DOHH2 (cell line): ENCODE data around the gene PLSCR3.

Experiments
- H3F3A ChIP-seq: fragments of 200-600 bp; sonication (generic), shearing (Covaris generic); 2 replicates; pipeline ENCODE4 v1.6.0; 2016; ENCODE audit warnings: antibody characterized with exemption, mild to moderate bottlenecking; ENCODE audit not compliant: control insufficient read depth, insufficient read depth
- H3K27ac ChIP-seq: fragments of 200-600 bp; sonication (generic); 2 replicates; pipeline ENCODE4 v1.5.1; 2014; ENCODE audit warnings: low read depth, mild to moderate bottlenecking, low read length, moderate library complexity
- H3K27me3 ChIP-seq: fragments of 200-600 bp; sonication (generic); 2 replicates; pipeline ENCODE4 v1.6.1; 2014; ENCODE audit warnings: mild to moderate bottlenecking, low read length, mixed read lengths; ENCODE audit not compliant: control insufficient read depth
- H3K36me3 ChIP-seq: fragments of 200-600 bp; sonication (generic); 2 replicates; pipeline ENCODE4 v1.6.1; 2014; ENCODE audit warnings: mild to moderate bottlenecking, low read length, moderate library complexity, mixed read lengths; ENCODE audit not compliant: control insufficient read depth
- H3K4me1 ChIP-seq: fragments of 200-600 bp; sonication (generic); 2 replicates; pipeline ENCODE4 v1.6.1; 2014; ENCODE audit warnings: mild to moderate bottlenecking, low read length, mixed read lengths; ENCODE audit not compliant: control insufficient read depth
- H3K4me2 ChIP-seq: fragments of 200-600 bp; sonication (generic); 2 replicates; pipeline ENCODE4 v1.6.0; 2014; ENCODE audit warnings: mild to moderate bottlenecking, low read length, moderate library complexity
- H3K4me3 ChIP-seq: fragments of 200-600 bp; sonication (generic); 2 replicates; pipeline ENCODE4 v1.5.1; 2014; ENCODE audit warnings: mild to moderate bottlenecking, low read length, mixed read lengths
- H3K79me2 ChIP-seq: fragments of 200-600 bp; sonication (generic); 2 replicates; pipeline ENCODE4 v1.6.1; 2014; ENCODE audit warnings: mild to moderate bottlenecking, low read length, mixed read lengths; ENCODE audit not compliant: control insufficient read depth
- H3K9me2 ChIP-seq: fragments of 200-600 bp; sonication (generic); replicated peaks from 2 replicates; pipeline ENCODE4 v1.6.1; 2014; ENCODE audit warnings: mild to moderate bottlenecking, low read length, mixed read lengths; ENCODE audit not compliant: control insufficient read depth
- H3K9me3 ChIP-seq: fragments of 200-600 bp; sonication (generic); 2 replicates; pipeline ENCODE4 v1.6.1; 2014; ENCODE audit warnings: antibody characterized with exemption, low read length, mixed read lengths; ENCODE audit not compliant: control insufficient read depth, insufficient read depth
- H4K20me1 ChIP-seq: fragments of 200-600 bp; sonication (generic); 2 replicates; pipeline ENCODE4 v1.6.0; 2014; ENCODE audit warnings: low read depth, mild to moderate bottlenecking, antibody characterized with exemption, low read length, moderate library complexity; ENCODE audit not compliant: control insufficient read depth, insufficient read depth
- CTCF ChIP-seq: fragments of 200-600 bp; sonication (generic); IDR thresholded peaks from one replicate; pipeline ENCODE4 v1.5.1; 2014; ENCODE audit warnings: antibody characterized with exemption, mild to moderate bottlenecking, low read depth, low read length; ENCODE audit not compliant: poor library complexity, severe bottlenecking
- EZH2phosphoT487 ChIP-seq: fragments of 200-600 bp; sonication (generic); IDR thresholded peaks from 2 replicates; pipeline ENCODE4 v1.6.1; 2017; ENCODE audit warnings: borderline replicate concordance, mild to moderate bottlenecking, antibody characterized with exemption, low read length, moderate library complexity, mixed read lengths

The PLSCR3 gene

GRCh38 chr17:7351665-7352502 lies 42.4 kb downstream of the PLSCR3 start, which contains the start of gene KCTD11:
KCTD11 (plus strand) TSS chr17:7352162.
- H3K4me1 ChIP-seq = peaks cover 23% of the 10 kb centered on the region
- TF ChIP-seq CTCF (no peak), EZH2phosphoT487 (no peak)
- peaks cover 25% of the 10 kb centered on the region for H3K36me3 ChIP-seq
- no peaks in the 10 kb centered on the region for H3K9me2 ChIP-seq
- H3K79me2 ChIP-seq = no peaks in the 10 kb centered on the region
- H3F3A ChIP-seq = peaks cover 3% of the 10 kb centered on the region; the same call in 1 of the 2 replicates
- peak within 1 kb of the TSS; percentile 80 for H3K4me2 ChIP-seq
- H3K27ac ChIP-seq = peak within 1 kb of the TSS; percentile 6
- peak within 1 kb of the TSS; percentile 76 for H3K4me3 ChIP-seq
- H3K27me3 ChIP-seq = no peaks in the 10 kb centered on the region
- H3K9me3 ChIP-seq = no peaks in the 10 kb centered on the region
- H4K20me1 ChIP-seq = no peaks in the 10 kb centered on the region

GRCh38 chr17:7348478-7349242 lies 45.7 kb downstream of the PLSCR3 start:
- H3K9me2 ChIP-seq = no peaks in the 10 kb centered on the region
- peaks cover 4% of the 10 kb centered on the region; the same call in 1 of the 2 replicates for H3F3A ChIP-seq
- no peaks in the 10 kb centered on the region for H3K79me2 ChIP-seq
- H3K4me1 ChIP-seq = peaks cover 17% of the 10 kb centered on the region
- no peaks in the 10 kb centered on the region; the same call in 1 of the 2 replicates for H4K20me1 ChIP-seq
- H3K27ac ChIP-seq = no peak overlapping the region
- TF ChIP-seq EZH2phosphoT487 (no peak), CTCF (no peak)
- H3K9me3 ChIP-seq = no peaks in the 10 kb centered on the region
- no peak overlapping the region for H3K4me3 ChIP-seq
- H3K27me3 ChIP-seq = no peaks in the 10 kb centered on the region
- peaks cover 40% of the 10 kb centered on the region for H3K36me3 ChIP-seq
- H3K4me2 ChIP-seq = no peak overlapping the region

GRCh38 chr17:7347630-7348477 lies 46.5 kb downstream of the PLSCR3 start:
- no peaks in the 10 kb centered on the region for H3K9me3 ChIP-seq
- no peak overlapping the region for H3K4me2 ChIP-seq
- H3K79me2 ChIP-seq = no peaks in the 10 kb centered on the region
- no peaks in the 10 kb centered on the region; the same call in 1 of the 2 replicates for H4K20me1 ChIP-seq
- no peak overlapping the region for H3K27ac ChIP-seq
- H3K9me2 ChIP-seq = no peaks in the 10 kb centered on the region
- H3F3A ChIP-seq = peaks cover 4% of the 10 kb centered on the region; the same call in 1 of the 2 replicates
- no peaks in the 10 kb centered on the region for H3K27me3 ChIP-seq
- H3K4me1 ChIP-seq = peaks cover 17% of the 10 kb centered on the region
- TF ChIP-seq EZH2phosphoT487 (no peak), CTCF (no peak)
- H3K36me3 ChIP-seq = peaks cover 47% of the 10 kb centered on the region
- no peak overlapping the region for H3K4me3 ChIP-seq
